AG04449 (cell line): ENCODE measurements around the gene ELOVL6.
A peak's percentile ranks its signal among the peaks of the same experiment; 100 is the strongest.

Experiments used
- CTCF ChIA-PET: fragments of 350-600 bp; formaldehyde crosslinking; extraction: SDS; loops from one replicate; lab custom pipeline; 2021; ENCODE audit warnings: antibody characterized with exemption; lab: Yijun Ruan, JAX
- POLR2A ChIA-PET: fragments of 400-600, 350-600 bp; formaldehyde crosslinking; extraction: SDS; loops from one replicate; lab custom pipeline; 2020; ENCODE audit warnings: antibody characterized with exemption, inconsistent platforms; lab: Yijun Ruan, JAX
- DNase-seq: peaks from one replicate; pipeline ENCODE4 v3.0.0-alpha.2; 2010; ENCODE audit warnings: low read depth, low spot score
- H3K4me3 ChIP-seq: 2 replicates; pipeline ENCODE4 v1.5.1; 2011; ENCODE audit warnings: low read depth, mild to moderate bottlenecking, control low read depth, low read length
- CTCF ChIP-seq: IDR thresholded peaks from one replicate; pipeline ENCODE4 v1.5.1; 2011; ENCODE audit warnings: mild to moderate bottlenecking, moderate library complexity, low read length, control low read depth, inconsistent platforms; ENCODE audit not compliant: insufficient read depth; ENCODE audit errors: missing control alignments

The ELOVL6 gene

GRCh38 chr4:110211770-110212061, 13.3 kb upstream of the ELOVL6 start:
- H3K4me3 ChIP-seq: no peak overlapping the region
- POLR2A ChIA-PET: no interaction called here
- no peak for DNase-seq
- CTCF ChIA-PET: interaction anchor here (0.6 to 2.2 kb wide), 15 partner anchors 8 to 306 kb away, joined by 3 to 17 read pairs (median 4); no protein-coding TSS in a partner anchor
- no peak for TF ChIP-seq CTCF

- peak; percentile 67 for TF ChIP-seq CTCF
- POLR2A ChIA-PET: no interaction called here
- CTCF ChIA-PET: interaction anchor here (0.6 to 2.2 kb wide), 15 partner anchors 9 to 307 kb away, joined by 3 to 17 read pairs (median 4); partner anchors contain the start of gene ELOVL6
- no peak for DNase-seq
- no peak overlapping the region for H3K4me3 ChIP-seq
Observed at GRCh38 chr4:110211007-110211769, 12.8 kb upstream of the ELOVL6 start.

- DNase-seq: no peak
- TF ChIP-seq CTCF: no peak
- CTCF ChIA-PET: interaction anchor here (0.8 to 1.4 kb wide), 4 partner anchors 18 to 310 kb away, joined by 3 read pairs; no protein-coding TSS in a partner anchor
- POLR2A ChIA-PET: no interaction called here
- no peak overlapping the region for H3K4me3 ChIP-seq
Observed at GRCh38 chr4:110208419-110208818, 10.0 kb upstream of the ELOVL6 start.

- no peak overlapping the region for H3K4me3 ChIP-seq
- TF ChIP-seq CTCF: no peak
- DNase-seq: no peak
- CTCF ChIA-PET: interaction anchor here (1.5 to 1.7 kb wide), 3 partner anchors 158 to 310 kb away, joined by 4 to 6 read pairs (median 4); no protein-coding TSS in a partner anchor
- POLR2A ChIA-PET: no interaction called here
Observed at GRCh38 chr4:110207233-110207632, 8.8 kb upstream of the ELOVL6 start.

- no peak for TF ChIP-seq CTCF
- CTCF ChIA-PET: interaction anchor here (1.6 kb wide), 1 partner anchor 153 kb away, joined by 4 read pairs; no protein-coding TSS in a partner anchor
- POLR2A ChIA-PET: no interaction called here
Observed at GRCh38 chr4:110202024-110202423, 3.6 kb upstream of the ELOVL6 start.

GRCh38 chr4:110201502-110201901, 3.1 kb upstream of the ELOVL6 start:
- CTCF ChIA-PET: interaction anchor here (0.9 to 1.6 kb wide), 2 partner anchors 152 to 311 kb away, joined by 4 read pairs; no protein-coding TSS in a partner anchor
- POLR2A ChIA-PET: no interaction called here
- H3K4me3 ChIP-seq: no peak overlapping the region
- TF ChIP-seq CTCF: no peak
- DNase-seq: no peak

More at GRCh38 chr4:110202024-110202423, 3.6 kb upstream of the ELOVL6 start:
- H3K4me3 ChIP-seq: no peak overlapping the region
- DNase-seq: no peak
